Calu3 (cell line): ENCODE data around the gene IL22RA1. TPM values are rescaled to one million over a fixed set of nuclear protein-coding genes. Genes with fewer than 3 reads are reported as not detected.

Experiments used
- BruUV-seq: library from RNA; stranded (reverse); fragments of 400-500 nt; replicated peaks from 2 replicates; lab custom pipeline; 2021; lab: Mats Ljungman, UMichigan
- CTCF ChIA-PET: fragments of 300-600 bp; sonication (Branson Sonifier 250); formaldehyde crosslinking; loops from one replicate; lab custom pipeline; 2022; ENCODE audit warnings: antibody characterized with exemption; lab: Charles Lee
- DNase-seq: peaks from one replicate; pipeline ENCODE4 v3.0.0; 2022
- H3K27ac Mint-ChIP-seq: one replicate; pipeline ENCODE4 v1.8.0; 2022; ENCODE audit warnings: mixed read lengths; ENCODE audit not compliant: unreplicated experiment
- H3K27me3 Mint-ChIP-seq: one replicate; pipeline ENCODE4 v1.8.0; 2022; ENCODE audit warnings: mixed read lengths; ENCODE audit not compliant: unreplicated experiment
- H3K36me3 Mint-ChIP-seq: one replicate; pipeline ENCODE4 v1.8.0; 2022; ENCODE audit warnings: mild to moderate bottlenecking, moderate library complexity, mixed read lengths; ENCODE audit not compliant: insufficient read depth, unreplicated experiment
- H3K4me1 Mint-ChIP-seq: one replicate; pipeline ENCODE4 v1.8.0; 2022; ENCODE audit warnings: mild to moderate bottlenecking, low read depth, mixed read lengths; ENCODE audit not compliant: unreplicated experiment
- H3K4me3 Mint-ChIP-seq: one replicate; pipeline ENCODE4 v1.8.0; 2022; ENCODE audit warnings: mild to moderate bottlenecking, low read depth, moderate library complexity, mixed read lengths; ENCODE audit not compliant: unreplicated experiment
- H3K9me3 Mint-ChIP-seq: one replicate; pipeline ENCODE4 v1.8.0; 2022; ENCODE audit warnings: low read depth, mixed read lengths; ENCODE audit not compliant: unreplicated experiment
- intact Hi-C: fragments of 100-400 bp; cut with micrococcal nuclease; formaldehyde crosslinking; loops from one replicate; pipeline ENCODE4 v1.10.0; 2022; ENCODE audit not compliant: unreplicated experiment
- total RNA-seq: library from RNA; stranded (reverse); gene quantifications from 2 replicates; pipeline ENCODE4 v1.2.3, GENCODE V29; 2022
- TF ChIP-seq, protein P1 (sequence below): fragments of 200-600 bp; IDR thresholded peaks from one replicate; pipeline ENCODE4 v1.8.0; 2022; ENCODE audit warnings: antibody characterized with exemption; ENCODE audit not compliant: unreplicated experiment

The IL22RA1 gene
- total RNA-seq, 1 experiment from 2014 or later = 1.3 TPM

DNA sequence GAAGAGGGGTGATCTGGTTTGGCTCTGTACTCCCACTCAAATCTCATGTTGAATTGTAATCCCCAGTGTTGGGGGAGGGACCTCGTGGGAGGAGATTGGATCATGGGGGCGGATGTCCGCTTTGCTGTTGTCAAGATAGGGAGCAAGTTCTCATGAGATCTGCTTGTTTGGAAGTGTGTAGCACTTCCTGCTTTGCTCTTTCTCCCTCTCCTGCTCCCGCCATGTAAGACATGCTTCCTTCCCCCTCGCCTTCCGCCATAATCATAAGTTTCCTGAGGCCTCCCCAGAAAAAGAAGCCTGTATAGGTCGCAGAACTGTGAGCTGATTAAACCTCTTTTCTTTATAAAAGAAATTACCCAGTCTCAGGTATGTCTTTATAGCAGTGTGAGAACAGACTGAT lies 58.9 kb downstream of the IL22RA1 start:
- intact Hi-C loops = no loop called here
- Mint-ChIP-seq H3K27ac (no peak overlapping the region), H3K36me3 (no peaks in the 10 kb centered on the region), H3K4me3 (no peak overlapping the region), H3K4me1 (no peaks in the 10 kb centered on the region), H3K27me3 (peaks cover 47% of the 10 kb centered on the region), H3K9me3 (no peaks in the 10 kb centered on the region)
- no peak for DNase-seq
- TF ChIP-seq, protein P1, sequence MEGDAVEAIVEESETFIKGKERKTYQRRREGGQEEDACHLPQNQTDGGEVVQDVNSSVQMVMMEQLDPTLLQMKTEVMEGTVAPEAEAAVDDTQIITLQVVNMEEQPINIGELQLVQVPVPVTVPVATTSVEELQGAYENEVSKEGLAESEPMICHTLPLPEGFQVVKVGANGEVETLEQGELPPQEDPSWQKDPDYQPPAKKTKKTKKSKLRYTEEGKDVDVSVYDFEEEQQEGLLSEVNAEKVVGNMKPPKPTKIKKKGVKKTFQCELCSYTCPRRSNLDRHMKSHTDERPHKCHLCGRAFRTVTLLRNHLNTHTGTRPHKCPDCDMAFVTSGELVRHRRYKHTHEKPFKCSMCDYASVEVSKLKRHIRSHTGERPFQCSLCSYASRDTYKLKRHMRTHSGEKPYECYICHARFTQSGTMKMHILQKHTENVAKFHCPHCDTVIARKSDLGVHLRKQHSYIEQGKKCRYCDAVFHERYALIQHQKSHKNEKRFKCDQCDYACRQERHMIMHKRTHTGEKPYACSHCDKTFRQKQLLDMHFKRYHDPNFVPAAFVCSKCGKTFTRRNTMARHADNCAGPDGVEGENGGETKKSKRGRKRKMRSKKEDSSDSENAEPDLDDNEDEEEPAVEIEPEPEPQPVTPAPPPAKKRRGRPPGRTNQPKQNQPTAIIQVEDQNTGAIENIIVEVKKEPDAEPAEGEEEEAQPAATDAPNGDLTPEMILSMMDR = no peak
- CTCF ChIA-PET = no interaction called here
- BruUV-seq = no TSS peak

DNA sequence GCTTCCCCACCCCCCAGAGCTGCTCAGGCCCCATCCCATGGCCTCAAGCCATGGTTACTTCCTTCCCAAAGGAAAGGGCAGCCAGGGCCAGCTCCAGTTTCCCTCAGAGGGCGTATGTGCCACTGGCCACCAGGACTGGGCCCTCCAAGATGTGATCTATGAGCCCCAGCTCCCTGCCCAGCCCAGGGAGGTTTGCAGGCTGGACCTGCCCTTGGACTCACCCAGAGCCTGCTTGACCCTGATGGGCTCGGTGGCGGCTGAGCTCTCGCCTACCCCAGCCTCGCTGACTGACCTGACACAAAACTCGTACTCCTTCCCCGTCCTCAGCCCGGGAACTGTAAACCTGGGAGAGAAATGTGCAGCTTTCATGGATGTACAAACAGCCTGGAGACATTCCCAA lies 60.6 kb downstream of the IL22RA1 start:
- no TSS peak for BruUV-seq
- TF ChIP-seq, protein P1 = no peak
- peaks cover 43% of the 10 kb centered on the region for H3K27me3 Mint-ChIP-seq
- H3K4me1 Mint-ChIP-seq = no peaks in the 10 kb centered on the region
- intact Hi-C loops = no loop called here
- H3K9me3 Mint-ChIP-seq = no peaks in the 10 kb centered on the region
- no peak for DNase-seq
- no peak overlapping the region for H3K4me3 Mint-ChIP-seq
- CTCF ChIA-PET = no interaction called here
- no peak overlapping the region for H3K27ac Mint-ChIP-seq
- no peaks in the 10 kb centered on the region for H3K36me3 Mint-ChIP-seq

DNA sequence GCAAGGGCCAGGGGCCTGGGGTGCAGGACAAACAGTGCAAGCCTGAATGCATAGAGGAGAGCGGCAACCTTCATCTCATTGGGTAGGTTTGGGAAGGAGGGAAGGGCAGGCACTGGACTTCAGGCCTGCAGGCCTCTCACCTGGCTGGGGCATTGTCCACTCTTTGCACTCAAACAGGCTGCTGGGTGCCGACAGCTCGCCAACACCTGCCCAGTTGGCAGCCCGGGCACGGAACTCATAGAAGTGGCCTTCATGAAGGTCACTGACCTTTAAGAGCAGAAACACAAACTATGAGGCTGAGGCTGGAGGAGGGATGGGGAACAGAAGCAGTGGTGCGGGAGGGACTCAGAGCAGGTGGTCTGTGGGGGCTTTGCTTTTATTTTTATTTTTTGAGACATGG lies 61.8 kb downstream of the IL22RA1 start:
- Mint-ChIP-seq H3K36me3 (no peaks in the 10 kb centered on the region), H3K4me3 (no peak overlapping the region), H3K9me3 (no peaks in the 10 kb centered on the region), H3K27me3 (peaks cover 38% of the 10 kb centered on the region), H3K27ac (no peak overlapping the region), H3K4me1 (no peaks in the 10 kb centered on the region)
- TF ChIP-seq, protein P1 = no peak
- DNase-seq = no peak
- CTCF ChIA-PET = interaction anchor here (0.9 kb wide), 1 partner anchor 70 kb away, joined by 3 read pairs; no protein-coding TSS in a partner anchor
- BruUV-seq = no TSS peak
- intact Hi-C loops = no loop called here

DNA sequence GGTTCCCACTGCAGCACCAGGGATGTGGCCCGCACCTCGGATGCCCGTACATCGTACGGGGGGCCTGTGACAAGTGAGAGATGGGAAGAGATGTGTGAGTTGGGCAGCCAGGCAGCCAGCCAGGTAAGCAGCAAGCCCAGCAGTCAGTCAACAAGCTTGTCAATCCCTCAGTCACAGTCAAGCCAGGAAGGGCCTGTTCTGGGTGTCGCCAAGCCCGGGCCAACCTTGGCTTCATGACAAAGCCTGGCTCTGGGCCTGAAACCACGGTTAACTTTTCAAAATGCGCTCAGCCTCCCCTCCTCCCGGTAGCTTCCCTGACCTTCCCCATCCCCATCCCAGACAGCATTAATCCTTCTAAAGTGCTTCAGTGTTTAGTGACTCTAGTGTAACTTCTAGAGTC lies 62.8 kb downstream of the IL22RA1 start:
- no peaks in the 10 kb centered on the region for H3K4me1 Mint-ChIP-seq
- H3K36me3 Mint-ChIP-seq = no peaks in the 10 kb centered on the region
- CTCF ChIA-PET = no interaction called here

More for the DNA sequence above, 62.8 kb downstream of the IL22RA1 start:
- intact Hi-C loops = no loop called here
- TF ChIP-seq, protein P1 = no peak
- peaks cover 27% of the 10 kb centered on the region for H3K27me3 Mint-ChIP-seq
- no peak overlapping the region for H3K27ac Mint-ChIP-seq
- H3K4me3 Mint-ChIP-seq = no peak overlapping the region
- DNase-seq = no peak
- H3K9me3 Mint-ChIP-seq = no peaks in the 10 kb centered on the region
- no TSS peak for BruUV-seq
